Measurements from ENCODE around the gene GSN.

Gene GSN

DNA sequence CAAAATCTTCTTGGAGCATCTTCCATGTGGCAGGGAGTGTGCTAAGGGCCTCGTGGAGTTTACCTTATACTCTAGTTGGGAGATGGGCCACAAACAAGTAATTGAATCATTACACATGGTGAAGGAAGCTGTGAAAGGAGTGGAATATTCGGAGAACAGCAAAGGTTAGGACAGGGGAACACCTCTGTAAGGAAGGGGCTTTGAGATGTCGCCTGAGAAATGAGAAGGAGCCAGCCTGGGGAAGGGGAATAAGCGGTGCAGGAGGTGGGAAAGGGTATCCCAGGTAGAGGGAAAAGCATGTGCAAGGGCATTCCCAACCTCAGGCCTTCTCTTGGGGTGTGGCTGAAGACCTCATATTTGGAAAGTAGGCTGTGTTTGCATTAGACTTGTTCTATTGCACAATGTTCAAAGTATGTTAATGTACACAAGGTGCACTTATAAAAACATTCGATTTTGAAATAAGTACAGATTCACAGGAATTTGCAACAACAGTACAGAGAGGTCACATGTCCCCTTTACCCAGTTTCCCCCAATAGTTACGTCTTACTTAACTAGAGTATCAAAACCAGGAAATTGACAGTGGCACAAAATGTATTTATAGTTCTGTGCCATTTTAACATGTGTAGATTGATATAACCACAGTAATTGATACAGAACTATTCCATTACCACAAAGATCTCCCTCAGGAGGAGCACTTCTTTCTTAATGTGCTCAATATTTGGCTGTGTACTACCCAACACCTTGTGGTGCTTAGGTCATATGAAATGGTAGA lies 104.5 kb downstream of the GSN start:
- DNase-seq, result no peak
- Histone ChIP-seq H3K4me1 (peaks cover 0 to 47% (median 33%) of the 10 kb centered on the region in 4 donors), H3K4me3 (no peak overlapping the region), H3K27me3 (no peaks in the 10 kb centered on the region), H3K9me3 (no peaks in the 10 kb centered on the region), H3K36me3 (no peaks in the 10 kb centered on the region), H3K27ac (peak overlapping the region; percentile 93 to 98)
- intact Hi-C loops (cut with DNase I; ENCODE audit: low total_unique reads), result loop anchor here (5.0 kb wide), 1 partner anchor 50 kb away; no protein-coding TSS in a partner anchor
- TF ChIP-seq CTCF (IDR thresholded peaks at IDR 0.05), result no peak

- TF ChIP-seq CTCF (IDR thresholded peaks at IDR 0.05), result no peak
- DNase-seq, result peak in 1 of 2 donors; percentile 30
- Histone ChIP-seq H3K36me3 (no peaks in the 10 kb centered on the region), H3K4me3 (no peak overlapping the region), H3K4me1 (peaks cover 0 to 40% (median 26%) of the 10 kb centered on the region in 4 donors), H3K27me3 (no peaks in the 10 kb centered on the region), H3K9me3 (no peaks in the 10 kb centered on the region), H3K27ac (peak overlapping the region; percentile 93 to 98)
- intact Hi-C loops (cut with DNase I; ENCODE audit: low total_unique reads), result loop anchor here (5.0 kb wide), 1 partner anchor 51 kb away; no protein-coding TSS in a partner anchor
These were observed 105.2 kb downstream of the GSN start for GRCh38 chr9:121373011-121373729.

GRCh38 chr9:121376214-121376830 lies 108.4 kb downstream of the GSN start:
- Histone ChIP-seq H3K4me1 (peaks cover 0 to 28% (median 19%) of the 10 kb centered on the region in 4 donors), H3K9me3 (no peaks in the 10 kb centered on the region), H3K27ac (no peak overlapping the region), H3K27me3 (no peaks in the 10 kb centered on the region), H3K36me3 (no peaks in the 10 kb centered on the region), H3K4me3 (no peak overlapping the region)
- no peak for DNase-seq
- peak; percentile 44 to 60 for TF ChIP-seq CTCF (IDR thresholded peaks at IDR 0.05)
- intact Hi-C loops (cut with DNase I; ENCODE audit: low total_unique reads), result loop anchor here (5.0 kb wide), 1 partner anchor 164 kb away; no protein-coding TSS in a partner anchor

DNA sequence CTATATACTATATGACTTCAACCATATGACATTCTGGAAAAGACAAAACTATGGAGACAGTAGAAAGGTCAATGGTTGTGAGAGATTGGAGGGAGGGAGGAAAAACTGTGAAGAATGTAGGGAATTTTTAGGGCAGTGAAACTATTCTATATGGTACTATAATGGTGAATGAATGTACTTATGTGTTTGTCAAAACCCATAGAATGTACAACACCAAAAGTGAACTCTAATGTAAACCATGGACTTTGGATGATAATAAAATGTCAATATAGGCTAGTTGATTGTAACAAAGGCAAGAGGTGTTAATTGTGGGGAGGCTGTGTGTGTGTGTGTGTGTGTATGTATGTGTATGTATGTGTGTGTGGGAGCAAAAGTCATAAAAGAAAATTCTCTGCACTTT lies 112.9 kb downstream of the GSN start:
- intact Hi-C loops (cut with DNase I; ENCODE audit: low total_unique reads), result no loop called here
- no peak for TF ChIP-seq CTCF (IDR thresholded peaks at IDR 0.05)
- DNase-seq, result no peak
- no peaks in the 10 kb centered on the region for H3K9me3 ChIP-seq
- no peak overlapping the region for H3K27ac ChIP-seq
- H3K4me1 ChIP-seq, result no peaks in the 10 kb centered on the region
- no peaks in the 10 kb centered on the region for H3K27me3 ChIP-seq
- H3K4me3 ChIP-seq, result no peak overlapping the region
- no peaks in the 10 kb centered on the region for H3K36me3 ChIP-seq
